ENCODE results near the gene RSAD1. TPM values are rescaled to one million over a fixed set of nuclear protein-coding genes. Genes with fewer than 3 reads are reported as not detected.

Gene RSAD1
- total RNA-seq, 6 donors from 2014 or later, result 26.8 to 47.3 (median 34.9) TPM

DNA sequence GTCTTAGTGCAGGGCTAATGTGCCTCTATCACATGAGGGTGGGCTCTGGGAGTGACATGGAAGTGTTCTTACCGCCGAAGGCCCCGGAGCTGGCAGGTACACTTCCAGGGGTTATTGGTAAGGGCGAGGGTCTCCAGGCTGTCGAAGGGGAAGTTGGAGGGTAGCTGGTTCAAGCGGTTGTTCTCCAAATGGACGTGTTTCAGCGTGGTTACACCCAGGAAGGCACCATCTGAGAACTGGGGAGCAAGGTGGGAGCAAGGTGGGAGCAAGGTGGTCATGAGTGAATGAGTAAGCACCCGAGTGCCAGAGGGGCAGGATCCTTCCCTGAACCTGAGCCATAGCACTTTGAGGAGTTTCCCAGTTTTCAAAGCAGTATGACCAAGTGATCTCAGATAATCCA, 13.0 kb upstream of the RSAD1 start:
- H3K4me3 ChIP-seq, result no peak overlapping the region
- ATAC-seq (ENCODE audit: low FRiP score in 2 of 2), result no peak
- 88 to 95% methylated on average over 9 of the region's 9 CpGs for WGBS, 2 donors
- peaks cover 10 to 25% (median 13%) of the 10 kb centered on the region in 4 donors for H3K4me1 ChIP-seq
- H3K27ac ChIP-seq, result no peak overlapping the region
- DNase-seq, result no peak
- H3K36me3 ChIP-seq, result peaks cover 0 to 15% (median 11%) of the 10 kb centered on the region in 4 donors
- H3K27me3 ChIP-seq, result peaks cover 0 to 21% (median 4%) of the 10 kb centered on the region in 4 donors
- H3K9me3 ChIP-seq, result no peaks in the 10 kb centered on the region
- TF ChIP-seq POLR2AphosphoS5 (IDR thresholded peaks at IDR 0.05) (no peak), CTCF (IDR thresholded peaks at IDR 0.05) (no peak), EP300 (IDR thresholded peaks at IDR 0.05) (no peak), POLR2A (IDR thresholded peaks at IDR 0.05) (no peak)

DNA sequence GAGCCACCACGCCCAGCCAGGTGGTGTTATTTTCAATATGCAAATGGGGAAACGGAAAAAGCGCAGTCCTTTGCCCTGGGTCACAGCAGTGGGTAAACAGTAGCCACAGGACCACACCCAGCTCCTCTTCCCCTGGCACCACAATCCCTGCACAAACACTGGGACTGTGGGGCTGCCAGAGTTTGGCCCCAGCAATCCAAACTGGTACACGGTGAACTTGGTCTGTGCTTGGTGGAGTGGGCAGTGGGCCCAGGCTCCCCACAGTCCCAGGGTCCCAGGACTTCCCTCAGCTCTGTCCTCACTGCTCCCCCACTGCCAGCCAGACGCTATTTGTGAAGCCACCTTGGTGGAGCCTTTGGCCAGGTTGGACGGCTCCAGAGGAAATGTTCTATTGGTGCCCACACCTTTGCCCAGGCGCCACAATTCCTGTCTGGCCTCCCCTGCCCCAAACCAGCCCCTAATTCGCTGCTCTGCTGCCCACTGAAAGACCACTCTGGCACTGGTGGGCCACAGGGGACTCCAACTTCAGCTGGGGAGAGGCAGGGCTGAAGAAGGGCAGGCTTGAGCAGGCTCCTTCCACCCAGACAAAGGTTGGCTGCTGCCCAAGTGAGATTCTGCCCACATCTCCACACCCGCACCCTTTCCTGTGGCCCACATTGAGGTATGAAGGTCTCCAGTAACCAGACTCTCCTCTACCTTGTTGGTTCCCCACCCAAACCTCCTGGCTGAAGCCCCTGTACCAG, 12.1 kb upstream of the RSAD1 start:
- peaks cover 10 to 25% (median 13%) of the 10 kb centered on the region in 4 donors for H3K4me1 ChIP-seq
- DNase-seq, result no peak
- WGBS, 2 donors, result 70 to 76% methylated on average over 4 to 9 of the region's 9 CpGs
- H3K4me3 ChIP-seq, result no peak overlapping the region
- H3K9me3 ChIP-seq, result no peaks in the 10 kb centered on the region
- peaks cover 0 to 21% (median 4%) of the 10 kb centered on the region in 4 donors for H3K27me3 ChIP-seq
- H3K36me3 ChIP-seq, result peaks cover 0 to 22% (median 15%) of the 10 kb centered on the region in 4 donors
- H3K27ac ChIP-seq, result no peak overlapping the region
- TF ChIP-seq POLR2A (IDR thresholded peaks at IDR 0.05) (no peak), POLR2AphosphoS5 (IDR thresholded peaks at IDR 0.05) (no peak), CTCF (IDR thresholded peaks at IDR 0.05) (no peak)
- ATAC-seq (ENCODE audit: low FRiP score in 2 of 2), result no peak

GRCh38 chr17:50467114-50467854, 11.4 kb upstream of the RSAD1 start:
- Histone ChIP-seq H3K4me1 (peaks cover 10 to 25% (median 13%) of the 10 kb centered on the region in 4 donors), H3K9me3 (no peaks in the 10 kb centered on the region), H3K27me3 (peaks cover 0 to 21% (median 4%) of the 10 kb centered on the region in 4 donors), H3K36me3 (peaks cover 0 to 25% (median 16%) of the 10 kb centered on the region in 4 donors), H3K27ac (no peak overlapping the region), H3K4me3 (no peak overlapping the region)
- no peak for TF ChIP-seq CTCF (IDR thresholded peaks at IDR 0.05)
- no peak for TF ChIP-seq POLR2AphosphoS5 (IDR thresholded peaks at IDR 0.05)
- TF ChIP-seq POLR2A (IDR thresholded peaks at IDR 0.05), result no peak
- no peak for TF ChIP-seq EP300 (IDR thresholded peaks at IDR 0.05)
- WGBS, 2 donors, result 74 to 85% methylated on average over 4 to 7 of the region's 7 CpGs
- DNase-seq (no peak), ATAC-seq (ENCODE audit: low FRiP score in 2 of 2) (no peak)

DNA sequence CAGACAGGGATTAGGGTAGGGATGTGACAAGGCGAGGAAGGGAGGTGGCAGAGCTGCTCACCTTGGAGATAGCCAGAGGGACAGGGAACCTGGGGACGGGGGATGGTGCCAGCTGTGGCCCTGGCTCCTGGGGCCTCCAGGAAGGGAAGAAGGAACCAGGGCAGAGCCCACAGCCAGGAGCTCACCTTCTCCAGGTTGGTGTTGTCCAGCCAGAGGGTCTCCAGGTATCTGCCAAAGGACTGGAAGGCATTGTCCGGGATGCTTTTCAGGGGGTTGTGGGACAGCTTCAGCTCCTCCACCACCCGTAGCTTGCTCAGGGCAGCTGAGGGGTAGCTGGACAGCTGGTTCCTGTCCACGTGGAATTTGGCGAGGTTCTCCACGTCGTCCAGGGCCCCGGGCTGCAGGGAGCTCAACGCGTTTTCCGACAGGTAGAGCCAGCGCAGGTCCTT, 10.8 kb upstream of the RSAD1 start:
- no peak for ATAC-seq (ENCODE audit: low FRiP score in 2 of 2)
- Histone ChIP-seq H3K4me3 (no peak overlapping the region), H3K9me3 (no peaks in the 10 kb centered on the region), H3K4me1 (peaks cover 10 to 25% (median 13%) of the 10 kb centered on the region in 4 donors), H3K36me3 (peaks cover 0 to 26% (median 11%) of the 10 kb centered on the region in 4 donors), H3K27me3 (peaks cover 0 to 21% (median 4%) of the 10 kb centered on the region in 4 donors), H3K27ac (no peak overlapping the region)
- 83 to 86% methylated on average over 12 to 13 of the region's 13 CpGs for WGBS, 2 donors
- DNase-seq, result no peak
- TF ChIP-seq POLR2A (IDR thresholded peaks at IDR 0.05) (no peak), CTCF (IDR thresholded peaks at IDR 0.05) (no peak), EP300 (IDR thresholded peaks at IDR 0.05) (no peak), POLR2AphosphoS5 (IDR thresholded peaks at IDR 0.05) (no peak)
